GM10266 (cell line): ENCODE measurements around the gene TRIM29.
A peak's percentile ranks its signal among the peaks of the same experiment; 100 is the strongest.

Experiments
- DNase-seq: peaks from one replicate; pipeline ENCODE4 v3.0.0; 2012; ENCODE audit errors: extremely low spot score
- TF ChIP-seq, protein P1 (sequence below): IDR thresholded peaks from 2 replicates; pipeline ENCODE4 v1.5.1; 2012; ENCODE audit warnings: mild to moderate bottlenecking, low read depth; ENCODE audit not compliant: control insufficient read depth, insufficient read depth; ENCODE audit errors: missing control alignments

TRIM29 gene

GRCh38 chr11:120169981-120170698 lies 32.2 kb upstream of the TRIM29 start:
- TF ChIP-seq, protein P1, sequence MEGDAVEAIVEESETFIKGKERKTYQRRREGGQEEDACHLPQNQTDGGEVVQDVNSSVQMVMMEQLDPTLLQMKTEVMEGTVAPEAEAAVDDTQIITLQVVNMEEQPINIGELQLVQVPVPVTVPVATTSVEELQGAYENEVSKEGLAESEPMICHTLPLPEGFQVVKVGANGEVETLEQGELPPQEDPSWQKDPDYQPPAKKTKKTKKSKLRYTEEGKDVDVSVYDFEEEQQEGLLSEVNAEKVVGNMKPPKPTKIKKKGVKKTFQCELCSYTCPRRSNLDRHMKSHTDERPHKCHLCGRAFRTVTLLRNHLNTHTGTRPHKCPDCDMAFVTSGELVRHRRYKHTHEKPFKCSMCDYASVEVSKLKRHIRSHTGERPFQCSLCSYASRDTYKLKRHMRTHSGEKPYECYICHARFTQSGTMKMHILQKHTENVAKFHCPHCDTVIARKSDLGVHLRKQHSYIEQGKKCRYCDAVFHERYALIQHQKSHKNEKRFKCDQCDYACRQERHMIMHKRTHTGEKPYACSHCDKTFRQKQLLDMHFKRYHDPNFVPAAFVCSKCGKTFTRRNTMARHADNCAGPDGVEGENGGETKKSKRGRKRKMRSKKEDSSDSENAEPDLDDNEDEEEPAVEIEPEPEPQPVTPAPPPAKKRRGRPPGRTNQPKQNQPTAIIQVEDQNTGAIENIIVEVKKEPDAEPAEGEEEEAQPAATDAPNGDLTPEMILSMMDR: no peak
- DNase-seq: peak; percentile 11

- DNase-seq: peak; percentile 82
- TF ChIP-seq, protein P1: peak; percentile 89
Measured at GRCh38 chr11:120168960-120169681, 31.2 kb upstream of the TRIM29 start.

- TF ChIP-seq, protein P1: no peak
- DNase-seq: peak; percentile 9
Measured at GRCh38 chr11:120168108-120168959, 30.4 kb upstream of the TRIM29 start.

GRCh38 chr11:120167659-120168058 lies 29.7 kb upstream of the TRIM29 start:
- TF ChIP-seq, protein P1: no peak
- peak; percentile 15 for DNase-seq

DNA sequence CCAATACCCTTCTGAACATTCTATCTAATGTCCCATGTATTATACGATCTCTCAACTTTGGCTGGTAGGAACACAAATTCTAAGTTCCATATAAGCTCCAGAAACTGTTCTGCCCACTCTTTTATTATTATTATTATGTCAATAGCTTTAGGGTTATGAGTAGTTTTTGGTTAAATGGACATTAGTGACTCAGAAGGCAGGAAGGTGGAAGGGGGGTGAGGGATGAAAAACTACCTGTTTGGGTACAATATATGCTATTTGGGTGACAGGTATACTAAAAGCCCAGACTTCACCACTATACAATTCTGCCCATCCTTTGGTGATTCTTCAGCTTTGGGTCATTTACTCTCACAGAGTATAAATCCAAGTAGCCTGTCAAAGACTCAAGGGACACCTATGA lies 22.5 kb upstream of the TRIM29 start:
- TF ChIP-seq, protein P1: no peak
- peak; percentile 1 for DNase-seq

GRCh38 chr11:120153221-120153620 lies 15.3 kb upstream of the TRIM29 start:
- no peak for DNase-seq
- TF ChIP-seq, protein P1: no peak

GRCh38 chr11:120151536-120151935 lies 13.6 kb upstream of the TRIM29 start:
- DNase-seq: no peak
- TF ChIP-seq, protein P1: no peak
